ENCODE measurements around the gene ZNF334.

- TF ChIP-seq CTCF (IDR thresholded peaks at IDR 0.05 in 8 of 11, conservative IDR thresholded peaks at IDR 0.05 in 3 of 11) = no peak
- TF ChIP-seq POLR2A (IDR thresholded peaks at IDR 0.05) = no peak
- TF ChIP-seq POLR2AphosphoS5 (IDR thresholded peaks at IDR 0.05) = no peak
Measured at GRCh38 chr20:46559685-46560440, 46.5 kb upstream of the ZNF334 start.
